ENCODE data around the gene IRF3.

DNA sequence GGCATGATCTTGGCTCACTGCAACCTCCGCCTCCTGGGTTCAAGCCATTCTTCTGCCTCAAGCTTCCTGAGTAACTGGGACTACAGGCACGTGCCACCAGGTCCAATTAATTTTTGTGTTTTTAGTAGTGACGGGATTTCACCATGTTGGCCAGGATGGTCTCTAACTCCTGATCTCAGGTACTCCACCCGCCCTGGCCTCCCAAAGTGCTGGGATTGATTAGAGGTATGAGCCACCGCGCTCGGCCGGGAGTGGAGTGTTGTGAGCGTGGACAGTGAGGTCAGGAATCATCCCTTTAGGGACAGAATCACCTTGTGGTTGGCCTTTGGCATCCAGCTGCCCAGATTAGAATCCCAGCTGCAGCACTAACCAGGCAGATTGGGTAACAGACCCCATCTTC lies 36.0 kb downstream of the IRF3 start:
- TF ChIP-seq POLR2A (IDR thresholded peaks at IDR 0.05): no peak
- no peak for TF ChIP-seq CTCF (IDR thresholded peaks at IDR 0.05)
- no peak for TF ChIP-seq EP300 (IDR thresholded peaks at IDR 0.05; ENCODE audit: low read depth)
- TF ChIP-seq POLR2AphosphoS5 (IDR thresholded peaks at IDR 0.05): no peak

All from transverse colon (tissue), 4 donors.